ENCODE results near the gene TIAM1.

The TIAM1 gene

DNA sequence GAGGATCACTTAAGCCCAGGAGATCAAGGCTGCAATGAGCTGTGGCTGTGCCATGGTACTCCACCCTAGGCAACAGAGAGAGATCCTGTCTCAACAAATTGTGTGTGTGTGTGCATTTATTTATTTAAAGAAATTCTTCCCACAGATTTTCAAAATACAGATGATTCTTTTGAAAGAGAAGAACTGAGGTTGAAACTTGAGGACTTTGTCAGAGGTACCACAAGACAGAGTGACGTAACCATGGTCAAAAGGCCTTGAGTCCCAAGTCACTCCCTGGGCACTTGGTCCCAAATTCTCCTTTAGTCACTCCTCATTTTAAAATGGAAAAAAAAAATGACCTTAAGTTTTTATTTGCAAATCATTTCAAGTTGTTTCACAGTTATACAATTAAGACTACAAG, 57.4 kb downstream of the TIAM1 start:
- no peak for DNase-seq (ENCODE audit: low spot score)

DNA sequence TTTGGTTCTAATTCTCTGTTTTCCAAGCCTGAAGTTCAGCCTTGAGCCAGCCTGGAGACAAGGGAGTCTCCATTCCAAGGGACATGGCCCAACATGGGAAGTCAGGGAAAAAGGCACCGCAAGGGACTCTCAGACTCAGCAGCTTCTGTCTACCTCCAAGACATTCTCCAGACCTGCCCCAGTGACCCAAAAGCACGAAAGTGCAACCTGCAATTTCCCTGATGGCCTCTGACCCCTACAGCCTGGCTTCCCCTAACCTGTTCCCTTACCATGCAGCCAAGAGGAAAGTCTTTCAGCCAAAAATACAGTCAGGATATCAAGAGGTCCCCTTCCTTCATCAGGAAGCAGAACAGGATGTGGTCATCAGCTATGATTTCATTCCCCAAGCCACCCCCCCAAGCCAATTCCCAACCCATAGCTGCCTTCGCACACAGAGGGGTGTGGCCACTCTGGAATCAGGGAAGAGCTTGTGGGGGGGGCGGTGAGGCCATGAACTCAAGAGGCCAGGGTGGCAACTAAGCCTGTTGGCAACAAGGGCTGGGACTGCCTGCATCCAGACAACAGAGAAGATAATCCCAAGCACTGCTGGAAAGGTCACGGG, 59.2 kb downstream of the TIAM1 start:
- no peak for DNase-seq (ENCODE audit: low spot score)

DNA sequence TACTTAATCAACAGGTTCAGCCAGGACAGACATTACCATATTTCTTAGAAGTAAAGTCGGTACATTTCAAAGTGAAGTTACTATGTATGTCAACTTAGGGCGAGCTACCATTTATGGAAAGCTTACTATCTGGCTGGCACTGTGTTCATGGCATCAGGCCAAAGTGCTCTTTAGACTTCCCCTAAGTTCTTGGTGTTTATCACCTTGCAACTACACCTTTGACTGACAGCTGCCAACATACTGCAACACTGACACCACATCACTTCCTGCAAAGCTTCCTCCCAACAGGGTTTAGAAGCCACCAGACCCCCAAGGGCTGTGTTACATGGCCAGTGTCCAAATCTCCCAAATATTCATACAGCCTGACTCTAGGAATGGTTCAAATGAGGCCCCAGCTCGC, 61.0 kb downstream of the TIAM1 start:
- no peak for DNase-seq (ENCODE audit: low spot score)

DNA sequence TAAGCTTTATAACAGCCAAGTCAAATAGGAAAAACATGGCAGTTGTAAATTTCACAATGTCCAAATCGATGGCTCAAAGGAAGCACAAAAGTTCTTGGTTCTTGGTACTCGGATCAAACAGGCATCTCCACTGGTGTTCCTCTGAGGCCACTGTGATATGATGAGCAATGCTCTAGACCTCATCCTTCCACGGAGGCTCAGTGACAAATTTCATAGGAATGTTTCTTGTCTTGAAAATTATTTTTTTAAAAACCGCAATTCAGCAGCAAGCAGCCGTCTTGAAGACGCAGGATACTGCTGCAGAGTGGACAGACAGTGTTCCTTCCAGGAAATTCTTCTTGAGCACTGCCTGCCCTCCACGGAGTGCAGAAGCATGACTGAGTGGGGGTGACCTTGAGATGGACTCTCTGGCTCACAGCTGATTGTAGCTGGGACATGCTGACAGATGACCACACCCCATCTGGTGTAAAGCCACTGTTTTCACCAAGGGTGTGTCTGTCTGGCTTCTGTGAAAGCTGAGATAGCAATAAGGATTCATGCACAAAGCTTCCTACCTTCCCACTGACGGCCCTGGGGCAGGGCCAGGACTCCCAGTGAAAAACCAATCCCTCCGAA, 61.9 kb downstream of the TIAM1 start:
- DNase-seq (ENCODE audit: low spot score) = peak; percentile 37

DNA sequence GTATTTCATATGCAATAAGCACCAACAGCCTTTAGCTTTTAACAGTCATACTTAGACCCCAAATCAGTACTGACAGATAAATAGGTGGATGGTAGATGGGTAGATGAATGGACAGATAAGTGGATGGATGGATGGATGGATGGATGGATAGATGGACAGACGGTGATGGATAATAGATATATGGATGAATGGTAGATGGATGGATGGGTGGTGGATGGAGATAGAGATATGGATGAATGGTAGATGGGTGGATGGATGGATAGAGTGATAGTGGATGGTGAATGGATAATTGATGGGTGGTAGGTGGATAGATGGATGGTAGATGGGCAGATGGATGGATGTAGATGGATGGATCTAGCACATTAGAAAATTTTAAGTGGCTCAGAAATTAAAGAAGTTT, 62.5 kb downstream of the TIAM1 start:
- DNase-seq (ENCODE audit: low spot score) = no peak

DNA sequence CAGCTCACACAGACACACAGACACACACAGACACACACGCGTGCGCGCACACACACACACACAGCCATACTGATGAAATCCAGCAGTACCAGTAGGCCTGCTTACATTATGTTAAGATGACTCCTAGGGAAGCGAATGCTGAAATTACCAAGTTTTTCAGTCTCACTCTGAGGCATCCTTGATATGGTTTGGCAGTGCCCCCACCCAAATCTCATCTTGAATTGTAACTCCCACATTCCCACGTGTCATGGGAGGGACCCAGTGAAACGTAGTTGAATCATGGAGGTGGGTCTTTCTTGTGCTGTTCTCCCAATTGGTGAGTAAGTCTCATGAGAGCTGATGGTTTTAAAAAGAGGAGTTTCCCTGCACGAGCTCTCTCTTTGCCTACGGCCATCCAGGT, 64.1 kb downstream of the TIAM1 start:
- no peak for DNase-seq (ENCODE audit: low spot score)

DNA sequence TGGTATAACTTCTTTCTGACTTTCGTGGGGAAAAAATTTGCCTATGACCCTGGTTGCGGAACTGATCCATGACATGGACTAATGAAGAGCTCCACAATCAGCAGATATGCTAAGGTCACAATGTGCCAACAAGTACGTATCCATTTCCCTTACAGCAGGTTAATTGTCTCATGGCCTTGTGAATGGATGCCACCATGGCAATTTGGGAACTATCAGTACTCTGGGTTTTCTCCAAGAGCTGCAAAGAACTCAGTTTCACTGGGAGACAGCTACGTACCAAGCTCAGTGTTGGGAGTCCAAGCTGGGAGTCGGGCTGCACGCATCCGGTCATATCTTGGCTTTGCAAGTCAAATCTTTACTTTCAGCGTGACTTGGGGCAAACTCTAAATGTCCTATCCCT, 64.8 kb downstream of the TIAM1 start:
- no peak for DNase-seq (ENCODE audit: low spot score)

DNA sequence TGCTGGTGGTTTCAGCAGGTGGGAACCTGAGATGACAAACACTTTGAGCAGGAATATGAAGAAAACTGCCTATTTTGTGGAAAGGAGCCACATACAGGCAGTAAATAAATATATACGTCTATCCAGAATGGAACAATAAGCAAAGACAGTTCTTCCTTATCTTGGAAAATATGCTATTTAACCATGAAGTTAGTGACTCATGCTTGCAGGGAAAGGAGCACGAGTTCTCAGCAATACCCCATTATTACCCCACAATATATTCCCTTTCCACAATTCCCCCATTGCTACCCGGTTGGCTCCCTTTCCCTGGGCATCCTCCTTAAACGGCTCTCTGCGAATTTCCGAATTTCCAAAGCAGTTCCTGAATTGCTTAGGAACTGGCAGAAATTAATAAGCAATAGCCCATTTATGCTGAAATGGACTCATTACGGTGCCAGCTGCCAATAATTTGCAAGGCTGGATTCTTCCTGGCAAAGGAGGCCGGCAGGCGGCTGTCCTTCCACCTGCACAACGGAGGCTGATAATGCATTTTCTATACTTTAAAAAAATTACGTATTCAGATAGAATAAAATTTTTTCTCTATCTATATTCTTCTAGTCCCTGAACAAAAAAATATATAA, 65.4 kb downstream of the TIAM1 start:
- DNase-seq (ENCODE audit: low spot score) = no peak

DNA sequence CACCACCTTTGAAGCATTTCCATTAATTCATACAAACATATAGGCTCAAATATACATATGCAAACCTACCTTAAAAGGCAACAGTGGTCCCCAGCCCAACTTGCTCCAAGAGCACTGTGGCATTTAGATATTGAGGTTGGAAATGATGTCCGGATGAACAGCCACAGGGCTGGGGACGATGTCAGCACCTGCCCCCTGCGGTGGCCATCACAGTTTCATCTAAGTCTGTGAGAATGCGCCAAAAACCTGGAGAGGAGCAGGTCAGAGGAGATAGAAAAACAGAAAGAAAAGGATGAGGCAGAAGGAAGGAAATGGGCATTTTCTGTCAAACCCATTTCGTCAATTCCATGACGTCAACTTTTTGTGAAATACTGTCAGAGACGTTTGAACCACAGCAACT, 67.4 kb downstream of the TIAM1 start:
- no peak for DNase-seq (ENCODE audit: low spot score)

DNA sequence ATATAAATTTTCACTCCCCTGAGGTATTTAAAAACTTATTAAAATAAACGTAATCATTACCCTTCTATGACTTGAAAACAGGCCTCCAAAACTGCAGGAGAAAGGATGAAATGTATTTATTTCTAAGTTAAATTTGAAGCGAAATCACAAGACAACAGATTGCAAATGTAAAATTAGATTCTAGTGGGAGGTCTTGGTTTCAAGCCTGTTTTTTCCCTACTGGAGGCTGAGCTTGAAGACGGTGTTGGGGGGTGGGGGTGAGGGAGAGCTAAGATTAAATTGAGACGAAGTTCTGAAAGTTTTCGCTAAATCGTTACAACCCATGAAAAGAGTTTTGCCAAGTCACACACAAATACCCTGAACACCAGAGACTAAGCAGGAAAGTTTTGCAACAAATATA, 68.2 kb downstream of the TIAM1 start:
- DNase-seq (ENCODE audit: low spot score) = no peak

DNA sequence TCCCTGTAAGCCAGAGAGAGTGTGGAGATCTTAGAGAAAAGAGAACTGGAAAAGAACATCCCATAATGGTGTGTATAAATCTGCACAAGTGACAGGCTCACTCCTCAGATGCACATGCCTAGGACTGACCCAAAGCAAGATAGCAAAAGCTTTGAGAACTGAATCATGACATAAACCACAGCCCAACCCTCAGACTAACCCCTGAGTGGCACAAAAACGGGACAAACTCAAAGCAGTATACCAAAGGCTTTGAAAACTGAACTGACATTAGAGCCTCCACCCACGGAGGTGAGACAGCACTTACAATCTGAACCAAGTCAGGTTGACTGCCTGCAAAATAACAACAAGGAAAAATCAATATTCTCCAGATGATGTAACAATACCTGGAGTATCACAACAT, 70.8 kb downstream of the TIAM1 start:
- DNase-seq (ENCODE audit: low spot score) = no peak

DNA sequence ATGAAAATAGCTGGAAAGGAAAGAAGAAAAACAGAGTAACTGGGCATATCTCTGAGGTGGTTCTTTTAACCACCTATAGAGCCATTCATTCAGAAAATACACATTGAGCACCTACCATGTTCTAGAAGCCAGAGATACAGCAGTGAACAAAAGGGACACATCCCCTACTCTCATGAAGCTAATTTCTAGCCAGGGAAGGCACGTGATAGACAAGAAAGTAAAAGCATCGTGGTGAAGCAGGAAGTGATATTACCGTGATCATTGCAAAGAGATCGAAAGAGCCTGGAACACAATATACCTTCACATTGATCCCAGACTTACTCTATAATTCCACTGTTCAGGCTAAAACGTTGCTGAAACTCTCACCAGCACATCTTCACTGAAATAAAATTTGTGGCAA, 76.0 kb downstream of the TIAM1 start:
- DNase-seq (ENCODE audit: low spot score) = no peak

DNA sequence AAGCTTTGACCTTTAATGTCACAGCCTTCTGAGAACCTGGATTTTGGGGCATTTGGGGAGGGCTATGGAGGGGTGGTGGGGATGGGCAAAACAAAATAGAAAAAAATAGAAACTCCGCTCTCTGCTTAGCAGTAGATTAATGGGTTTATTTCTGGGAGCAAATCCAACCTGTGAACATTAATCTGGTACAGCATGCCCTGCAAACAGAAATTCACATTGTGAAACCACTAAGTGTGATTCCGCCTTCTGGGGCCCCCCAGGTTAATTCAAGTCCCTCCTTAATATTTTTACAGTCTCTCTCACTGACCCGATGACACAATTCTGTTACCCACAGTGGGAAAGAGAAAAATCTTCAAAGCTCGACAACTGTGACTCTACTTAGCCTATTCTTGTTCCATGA, 76.4 kb downstream of the TIAM1 start:
- DNase-seq (ENCODE audit: low spot score) = no peak

DNA sequence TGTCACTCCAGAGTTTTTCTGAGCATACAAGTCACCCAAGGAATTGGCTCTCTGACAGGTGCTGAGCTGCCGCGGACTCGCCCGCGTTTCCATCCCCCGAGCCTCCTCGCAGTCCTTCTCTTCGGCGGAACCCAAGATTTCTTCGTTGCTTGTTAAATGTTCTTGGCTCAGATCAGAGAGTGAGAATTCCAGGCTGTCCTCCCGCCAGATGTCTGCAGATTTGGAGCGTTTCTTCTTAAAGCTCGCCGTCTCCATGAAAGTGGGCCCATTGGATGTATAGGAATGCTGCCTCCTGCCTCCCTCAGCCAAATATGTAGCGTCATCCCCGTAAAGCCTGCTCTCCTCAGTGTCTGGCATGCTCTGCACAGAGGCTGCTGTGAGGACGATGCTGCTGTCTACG, 77.8 kb downstream of the TIAM1 start:
- no peak for DNase-seq (ENCODE audit: low spot score)

DNA sequence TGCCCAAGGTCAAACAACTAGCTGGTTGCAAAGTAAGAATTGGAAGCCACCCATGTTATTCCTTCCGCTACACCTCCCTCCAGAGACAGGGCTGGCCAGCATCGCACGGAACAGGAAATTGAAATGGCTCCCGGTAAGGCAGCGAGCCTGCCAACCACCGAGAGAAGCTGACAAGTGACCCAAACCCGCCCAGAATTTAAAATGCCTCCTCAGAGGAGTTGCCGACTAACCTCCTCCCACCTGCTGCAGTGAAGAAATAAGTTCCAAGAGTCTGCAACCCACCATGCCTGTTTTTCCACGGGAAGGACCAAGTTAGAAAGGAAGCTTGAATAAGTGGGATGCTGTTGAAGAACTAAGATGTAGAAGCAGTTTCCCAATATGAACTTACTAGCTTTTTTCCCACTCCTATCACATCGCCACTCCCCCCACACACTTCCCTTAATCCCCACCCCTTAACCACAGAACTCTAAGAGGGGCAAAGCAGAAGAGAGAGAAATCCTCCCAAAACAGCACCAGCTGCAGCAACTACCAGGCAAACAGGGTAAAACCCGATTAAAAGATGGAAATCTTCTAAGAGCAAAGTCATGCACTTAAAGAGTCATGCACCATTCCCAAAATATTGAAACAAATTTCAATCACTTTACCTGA, 78.6 kb downstream of the TIAM1 start:
- no peak for DNase-seq (ENCODE audit: low spot score)

DNA sequence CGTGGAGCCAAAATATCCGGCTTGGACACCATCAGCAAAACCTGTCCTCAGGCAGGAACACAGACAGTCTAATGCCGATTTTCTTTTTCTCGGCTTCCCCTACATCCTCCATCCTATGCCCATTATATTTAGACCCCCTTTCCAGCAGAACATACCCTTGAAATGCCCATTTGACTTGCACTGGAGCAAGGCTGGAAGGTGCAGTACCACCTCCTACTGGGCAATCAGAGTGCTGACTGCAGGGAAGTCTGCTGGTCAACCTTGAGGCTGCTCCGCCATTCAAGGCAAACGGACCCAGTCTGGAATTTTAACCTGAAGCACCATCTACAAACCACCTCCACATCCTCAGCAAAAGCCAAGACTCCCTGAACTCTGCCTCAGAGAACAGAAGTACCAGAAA, 79.5 kb downstream of the TIAM1 start:
- DNase-seq (ENCODE audit: low spot score) = no peak

DNA sequence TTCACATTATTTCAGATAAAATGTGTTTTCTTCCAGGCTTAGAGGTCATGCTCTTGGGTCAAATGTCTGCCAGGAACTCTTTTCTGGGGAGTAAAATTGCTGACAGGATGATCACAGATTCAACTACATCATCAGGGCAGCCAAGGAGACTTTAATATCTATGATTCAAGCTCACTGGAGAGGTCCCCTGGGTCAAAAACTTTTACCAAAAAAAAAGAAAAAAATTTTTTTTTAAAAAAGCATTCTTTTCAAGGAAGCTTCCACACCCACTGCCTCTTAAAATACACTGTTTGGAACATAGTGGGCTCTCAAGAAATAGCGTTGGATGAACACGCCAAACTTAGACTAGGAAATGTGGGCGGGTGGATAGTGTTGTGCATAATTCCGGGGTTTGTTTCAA, 81.3 kb downstream of the TIAM1 start:
- no peak for DNase-seq (ENCODE audit: low spot score)

DNA sequence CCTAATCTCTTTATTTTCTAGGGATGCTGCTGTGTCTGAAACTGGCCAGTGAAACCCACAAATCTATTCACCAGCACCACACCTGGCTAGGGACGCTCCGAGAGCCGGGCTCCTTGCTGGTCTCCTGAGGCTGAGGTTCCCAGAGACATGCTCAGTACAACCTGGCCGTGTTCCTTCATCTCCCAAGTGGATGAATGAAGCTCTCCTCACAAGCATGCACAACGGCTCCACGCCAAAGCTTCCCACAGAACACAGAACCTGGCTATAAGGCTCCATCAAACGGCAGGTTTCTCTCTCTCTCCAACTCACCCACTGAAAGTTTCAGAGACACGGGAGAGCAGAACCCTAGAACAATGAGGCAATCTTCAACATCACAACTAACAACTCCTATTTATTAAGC, 82.3 kb downstream of the TIAM1 start:
- no peak for DNase-seq (ENCODE audit: low spot score)

DNA sequence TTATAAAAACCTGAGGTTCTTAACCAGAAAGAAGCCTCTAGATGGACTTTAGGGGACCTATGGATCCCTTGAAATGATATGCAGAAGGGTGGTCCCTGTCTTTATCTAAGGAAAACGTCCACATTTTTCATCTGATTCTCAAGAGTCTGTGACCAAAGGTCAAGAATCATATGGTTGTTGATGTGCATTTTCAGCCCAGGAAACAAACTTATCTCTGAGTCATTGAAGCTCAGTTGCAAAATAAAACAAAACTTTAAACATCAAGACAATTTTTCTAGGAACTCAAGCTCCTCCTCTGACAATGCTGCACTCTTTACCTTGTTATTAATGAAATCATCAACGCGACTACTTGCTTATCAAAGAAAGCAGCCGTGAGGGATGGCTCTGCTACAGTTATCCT, 83.3 kb downstream of the TIAM1 start:
- no peak for DNase-seq (ENCODE audit: low spot score)

DNA sequence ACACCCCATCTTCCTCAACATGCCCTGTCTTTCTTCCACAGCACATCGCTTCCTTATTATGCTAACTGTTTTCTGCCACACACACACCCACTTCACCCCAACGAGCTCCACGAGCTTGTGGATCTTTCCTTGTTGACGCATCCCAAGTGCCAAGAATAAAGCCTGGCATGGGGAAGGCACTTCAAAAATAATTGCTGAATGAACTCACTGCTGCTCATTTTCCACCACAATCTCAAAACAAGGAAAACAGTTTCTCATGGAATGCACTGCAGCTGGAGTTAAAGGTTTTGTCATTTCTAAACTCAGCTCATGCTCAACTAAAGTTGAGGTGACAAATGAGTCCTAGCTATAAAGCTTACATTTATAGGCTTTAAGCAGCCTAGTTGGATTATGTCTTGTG, 86.0 kb downstream of the TIAM1 start:
- no peak for DNase-seq (ENCODE audit: low spot score)

DNA sequence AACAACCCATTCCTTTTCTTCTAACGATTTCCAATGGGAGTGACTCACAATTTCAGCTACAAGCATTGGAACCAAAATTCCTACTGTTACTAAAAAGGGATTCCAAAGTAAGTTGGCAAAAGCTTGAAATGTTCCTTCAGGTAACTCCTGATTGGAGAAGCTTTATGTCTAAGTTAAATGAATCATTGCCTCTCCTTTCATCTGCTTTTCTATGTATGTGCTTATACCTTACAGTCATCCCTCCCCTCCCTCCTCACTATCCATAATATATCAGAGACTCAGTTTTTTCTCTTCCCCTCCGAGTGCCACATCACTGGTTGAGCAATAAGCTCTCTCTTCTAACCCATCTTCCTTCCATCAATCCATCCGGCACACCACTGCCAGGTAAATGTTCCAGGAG, 86.8 kb downstream of the TIAM1 start:
- DNase-seq (ENCODE audit: low spot score) = no peak

DNA sequence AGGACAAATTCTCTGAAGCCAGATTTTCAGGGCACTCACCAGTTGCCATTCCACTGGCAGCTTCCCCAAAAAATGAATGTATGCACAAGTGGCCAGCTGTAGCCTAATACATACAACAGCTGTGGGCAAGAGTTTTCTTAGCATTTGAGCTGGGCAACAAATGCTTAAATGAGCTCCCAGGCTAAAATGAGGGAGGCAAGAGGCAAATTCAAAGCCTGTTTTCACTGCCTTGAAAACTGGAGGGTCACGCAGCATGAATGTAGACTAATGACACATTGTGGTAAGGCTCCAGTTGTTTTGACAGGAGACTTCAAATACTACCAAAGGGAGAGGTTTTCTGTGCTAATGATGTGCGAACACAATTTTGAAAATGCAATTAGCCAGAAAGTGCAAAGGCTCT, 88.2 kb downstream of the TIAM1 start:
- DNase-seq (ENCODE audit: low spot score) = no peak

DNA sequence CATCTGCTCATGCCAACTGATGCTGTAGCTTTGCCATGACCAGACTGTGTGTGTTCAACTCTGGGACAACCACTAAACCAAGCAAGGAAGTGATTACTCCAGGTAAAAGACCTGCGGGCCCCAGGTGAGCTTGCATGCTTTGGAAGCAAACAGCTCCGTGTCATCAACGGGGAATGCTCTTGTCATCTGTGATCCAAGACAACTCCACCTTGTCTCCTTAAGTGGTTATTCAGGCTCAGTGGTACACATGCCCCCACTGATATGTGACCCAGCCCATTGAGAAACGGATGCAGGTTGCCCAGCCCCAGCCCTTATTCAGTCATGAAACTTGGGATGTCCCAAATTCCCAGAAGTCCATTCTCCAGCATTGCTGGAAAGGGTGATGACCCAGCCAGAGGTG, 89.0 kb downstream of the TIAM1 start:
- no peak for DNase-seq (ENCODE audit: low spot score)

DNA sequence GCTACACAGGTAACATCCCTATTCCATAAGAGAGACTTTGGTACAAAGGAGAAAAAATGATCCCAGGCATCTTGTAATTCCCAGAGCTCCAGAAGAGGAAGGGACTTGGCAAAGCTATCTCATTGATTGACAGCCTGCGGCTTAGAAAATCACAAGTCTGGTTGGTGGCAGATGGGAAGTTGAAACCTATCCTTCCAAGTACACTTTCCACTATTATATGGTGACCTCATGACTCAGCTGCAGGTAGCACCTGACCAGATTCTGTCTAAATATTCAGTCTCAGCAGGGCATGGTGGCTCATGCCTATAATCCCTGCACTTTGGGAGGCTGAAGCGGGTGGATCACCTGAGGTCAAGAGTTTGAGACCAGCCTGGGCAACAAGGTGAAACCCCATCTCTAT, 89.9 kb downstream of the TIAM1 start:
- DNase-seq (ENCODE audit: low spot score) = no peak
